ENCODE data around the gene RNASE2. TPM values are rescaled to one million over a fixed set of nuclear protein-coding genes. Genes with fewer than 3 reads are reported as not detected.

Gene RNASE2
- total RNA-seq, 4 donors from 2014 or later, result 0.82 to 1.6 (median 0.91) TPM; not detected in 1

DNA sequence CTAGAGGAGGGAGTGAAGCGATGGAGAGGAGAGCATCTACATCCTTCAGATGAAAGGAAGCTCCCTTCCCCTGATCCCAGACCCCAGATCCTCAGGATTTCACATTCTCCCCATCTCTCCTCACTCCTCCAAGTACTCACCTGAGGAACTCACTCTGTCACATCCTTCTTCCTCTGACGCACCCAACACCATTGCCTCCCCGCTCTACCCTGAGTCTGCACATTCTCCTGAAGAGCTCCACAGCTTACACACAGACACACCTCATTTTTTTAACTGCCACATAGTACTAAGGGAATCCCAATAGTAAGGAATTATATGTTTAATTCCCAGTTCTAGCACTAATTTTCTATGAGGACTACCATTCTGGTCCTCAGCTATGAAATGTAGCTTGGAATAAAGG is 18.2 kb downstream of the RNASE2 start:
- ATAC-seq, result no peak
- TF ChIP-seq, protein P1, sequence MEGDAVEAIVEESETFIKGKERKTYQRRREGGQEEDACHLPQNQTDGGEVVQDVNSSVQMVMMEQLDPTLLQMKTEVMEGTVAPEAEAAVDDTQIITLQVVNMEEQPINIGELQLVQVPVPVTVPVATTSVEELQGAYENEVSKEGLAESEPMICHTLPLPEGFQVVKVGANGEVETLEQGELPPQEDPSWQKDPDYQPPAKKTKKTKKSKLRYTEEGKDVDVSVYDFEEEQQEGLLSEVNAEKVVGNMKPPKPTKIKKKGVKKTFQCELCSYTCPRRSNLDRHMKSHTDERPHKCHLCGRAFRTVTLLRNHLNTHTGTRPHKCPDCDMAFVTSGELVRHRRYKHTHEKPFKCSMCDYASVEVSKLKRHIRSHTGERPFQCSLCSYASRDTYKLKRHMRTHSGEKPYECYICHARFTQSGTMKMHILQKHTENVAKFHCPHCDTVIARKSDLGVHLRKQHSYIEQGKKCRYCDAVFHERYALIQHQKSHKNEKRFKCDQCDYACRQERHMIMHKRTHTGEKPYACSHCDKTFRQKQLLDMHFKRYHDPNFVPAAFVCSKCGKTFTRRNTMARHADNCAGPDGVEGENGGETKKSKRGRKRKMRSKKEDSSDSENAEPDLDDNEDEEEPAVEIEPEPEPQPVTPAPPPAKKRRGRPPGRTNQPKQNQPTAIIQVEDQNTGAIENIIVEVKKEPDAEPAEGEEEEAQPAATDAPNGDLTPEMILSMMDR (IDR thresholded peaks at IDR 0.05 in 4 of 5, conservative IDR thresholded peaks at IDR 0.05 in 1 of 5), result no peak
- no peak for TF ChIP-seq POLR2A (IDR thresholded peaks at IDR 0.05)
- Histone ChIP-seq H3K9me3 (no peaks in the 10 kb centered on the region), H3K4me3 (no peak overlapping the region), H3K27me3 (no peaks in the 10 kb centered on the region), H3K4me1 (peaks cover 5 to 7% of the 10 kb centered on the region in 2 donors), H3K36me3 (no peaks in the 10 kb centered on the region), H3K27ac (no peak overlapping the region)
- intact Hi-C loops (cut with DNase I; ENCODE audit: low total_unique reads) (loop anchor here (5.0 kb wide), 3 partner anchors 134 to 291 kb away; partner anchors contain the start of gene RNASE4), in situ Hi-C loops (cut with MboI; ENCODE audit: low sequenced_read_pairs in 4 of 4) (loop anchor here in 2 of 4 donors (10.0 to 25.0 kb wide), 2 partner anchors 111 to 279 kb away; no protein-coding TSS in a partner anchor)
- no peak for DNase-seq

DNA sequence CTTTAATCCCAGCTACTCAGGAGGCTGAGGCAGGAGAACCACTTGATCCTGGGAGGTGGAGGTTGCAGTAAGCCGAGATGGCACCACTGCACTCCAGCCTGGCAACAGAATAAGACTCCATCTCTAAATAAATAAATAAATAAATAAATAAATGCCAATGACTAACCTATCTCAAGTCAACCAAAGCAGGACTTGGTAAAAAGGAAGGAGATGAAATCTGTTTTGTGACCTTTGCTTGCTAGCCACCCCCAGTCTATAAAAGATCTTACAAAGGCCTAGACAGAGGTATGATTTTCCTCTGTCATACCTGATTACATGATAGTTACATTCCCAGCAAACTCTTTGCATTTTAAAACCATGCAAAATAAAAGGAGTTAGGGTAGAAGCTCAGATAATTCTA is 21.0 kb downstream of the RNASE2 start:
- intact Hi-C loops (cut with DNase I; ENCODE audit: low total_unique reads) (no loop called here), in situ Hi-C loops (cut with MboI; ENCODE audit: low sequenced_read_pairs in 4 of 4) (loop anchor here in 2 of 4 donors (10.0 to 25.0 kb wide), 2 partner anchors 281 to 639 kb away; partner anchors contain the start of genes CCNB1IP1 (in 2 of the 2) and PARP2 (in 2 of the 2))
- TF ChIP-seq, protein P1 (IDR thresholded peaks at IDR 0.05 in 4 of 5, conservative IDR thresholded peaks at IDR 0.05 in 1 of 5), result no peak
- TF ChIP-seq POLR2A (IDR thresholded peaks at IDR 0.05), result no peak
- Histone ChIP-seq H3K36me3 (no peaks in the 10 kb centered on the region), H3K27me3 (no peaks in the 10 kb centered on the region), H3K4me1 (no peaks in the 10 kb centered on the region), H3K9me3 (no peaks in the 10 kb centered on the region), H3K27ac (no peak overlapping the region), H3K4me3 (no peak overlapping the region)
- ATAC-seq, result no peak
- no peak for DNase-seq

DNA sequence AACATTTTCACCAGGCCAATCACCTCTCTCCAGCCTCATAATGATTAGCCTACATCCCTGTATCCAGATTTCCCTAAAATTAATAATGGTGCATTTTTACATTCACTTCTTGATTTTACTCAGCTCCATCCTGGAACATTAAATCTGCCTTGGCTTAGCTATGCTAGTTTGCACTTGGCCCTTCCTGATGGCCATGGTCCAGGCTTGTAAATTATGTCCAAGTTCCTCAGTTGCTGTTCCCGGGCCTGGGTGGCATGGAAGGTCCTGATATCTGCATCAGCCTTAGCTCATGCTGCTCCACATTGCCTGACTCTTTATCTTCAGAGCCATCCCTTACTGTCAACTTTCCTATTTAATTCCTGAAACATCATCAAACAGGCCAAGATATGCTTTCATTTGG is 23.4 kb downstream of the RNASE2 start:
- Histone ChIP-seq H3K4me3 (no peak overlapping the region), H3K4me1 (no peaks in the 10 kb centered on the region), H3K9me3 (no peaks in the 10 kb centered on the region), H3K27me3 (no peaks in the 10 kb centered on the region), H3K27ac (no peak overlapping the region), H3K36me3 (no peaks in the 10 kb centered on the region)
- DNase-seq (no peak), ATAC-seq (no peak)
- in situ Hi-C loops (cut with MboI; ENCODE audit: low sequenced_read_pairs in 4 of 4), result loop anchor here in 2 of 4 donors (10.0 to 25.0 kb wide), 2 partner anchors 284 to 641 kb away; partner anchors contain the start of genes CCNB1IP1 (in 2 of the 2) and PARP2 (in 2 of the 2)
- TF ChIP-seq, protein P1 (IDR thresholded peaks at IDR 0.05 in 4 of 5, conservative IDR thresholded peaks at IDR 0.05 in 1 of 5), result no peak
- no peak for TF ChIP-seq POLR2A (IDR thresholded peaks at IDR 0.05)
- intact Hi-C loops (cut with DNase I; ENCODE audit: low total_unique reads), result no loop called here

DNA sequence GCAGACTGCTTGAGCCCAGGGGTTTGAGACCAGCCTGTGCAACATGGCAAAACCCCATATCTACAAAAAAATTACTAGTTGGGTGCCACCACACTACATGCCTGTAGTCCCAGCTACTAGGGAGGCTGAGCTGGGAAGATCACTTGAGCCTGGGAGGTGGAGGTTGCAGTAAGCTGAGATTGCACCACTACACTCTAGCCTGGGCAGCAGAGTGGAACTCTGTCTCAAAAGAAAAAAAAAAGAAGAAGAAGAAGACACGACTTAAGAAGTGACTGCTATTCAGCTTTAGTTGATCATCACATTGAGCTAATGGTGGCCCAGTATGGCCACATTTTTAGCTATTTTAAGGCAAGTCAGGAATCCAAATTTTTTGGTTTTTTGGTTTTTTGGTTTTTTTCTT is 25.6 kb downstream of the RNASE2 start:
- intact Hi-C loops (cut with DNase I; ENCODE audit: low total_unique reads), result loop anchor here (10.0 kb wide), 1 partner anchor 646 kb away; the partner anchor contains the start of gene CCNB1IP1
- Histone ChIP-seq H3K27me3 (no peaks in the 10 kb centered on the region), H3K27ac (no peak overlapping the region), H3K9me3 (no peaks in the 10 kb centered on the region), H3K36me3 (no peaks in the 10 kb centered on the region), H3K4me3 (no peak overlapping the region), H3K4me1 (no peaks in the 10 kb centered on the region)
- in situ Hi-C loops (cut with MboI; ENCODE audit: low sequenced_read_pairs in 4 of 4), result loop anchor here in 2 of 4 donors (25.0 kb wide), 1 partner anchor 644 kb away; the partner anchor contains the start of genes CCNB1IP1 (in 2 of the 2) and PARP2 (in 2 of the 2)
- DNase-seq, result no peak
- ATAC-seq, result no peak
- no peak for TF ChIP-seq POLR2A (IDR thresholded peaks at IDR 0.05)
- TF ChIP-seq, protein P1 (IDR thresholded peaks at IDR 0.05 in 4 of 5, conservative IDR thresholded peaks at IDR 0.05 in 1 of 5), result no peak
